ENCODE results near the gene USP11. TPM values are rescaled to one million over a fixed set of nuclear protein-coding genes. Genes with fewer than 3 reads are reported as not detected.

Gene USP11
- total RNA-seq, 1 experiment from 2014 or later: 153 TPM

DNA sequence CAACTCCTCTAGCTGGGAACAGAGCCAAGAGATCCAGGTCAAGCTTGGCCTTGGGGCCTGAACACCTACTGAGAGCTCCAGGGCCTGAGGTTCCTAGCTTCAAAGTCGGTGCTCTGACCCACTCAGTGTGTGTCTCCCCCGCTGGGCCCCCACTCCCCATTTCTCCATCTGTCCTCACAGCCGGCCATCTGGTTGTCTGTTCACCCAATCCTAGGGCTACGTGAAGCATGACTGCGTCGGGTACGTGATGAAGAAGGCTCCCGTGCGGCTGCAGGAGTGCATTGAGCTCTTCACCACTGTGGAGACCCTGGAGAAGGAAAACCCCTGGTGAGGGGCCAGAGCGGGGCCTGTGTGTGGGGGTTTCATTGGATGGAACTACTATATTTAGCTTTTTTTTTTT, 12.3 kb downstream of the USP11 start:
- Histone ChIP-seq H2BK15ac (ENCODE audit: low read depth, low read length) (no peak overlapping the region), H3K79me2 (ENCODE audit: insufficient read depth, low read length) (no peaks in the 10 kb centered on the region), H3K4ac (ENCODE audit: low read depth, low read length) (no peak overlapping the region), H3K14ac (ENCODE audit: insufficient read depth, low read length) (no peak overlapping the region), H3K4me1 (ENCODE audit: insufficient read depth, low read length) (no peaks in the 10 kb centered on the region), H3K4me2 (ENCODE audit: insufficient read depth, insufficient read length, low read length) (no peak overlapping the region), H4K91ac (ENCODE audit: insufficient read length, low read depth, low read length) (no peak overlapping the region), H4K20me1 (ENCODE audit: control insufficient read depth, insufficient read depth, insufficient read length) (no peaks in the 10 kb centered on the region), H3K23me2 (ENCODE audit: insufficient read length, low read depth, low read length, poor library complexity, severe bottlenecking) (no peaks in the 10 kb centered on the region), H2AFZ (ENCODE audit: low read length) (no peak overlapping the region), H4K8ac (replicated peaks; ENCODE audit: insufficient read length, low read depth, low read length) (no peak overlapping the region), H3K56ac (ENCODE audit: insufficient read length, low read depth, low read length) (no peak overlapping the region), H2BK5ac (ENCODE audit: insufficient read length, low read length) (no peak overlapping the region), H3K27me3 (ENCODE audit: insufficient read depth, low read length) (no peaks in the 10 kb centered on the region), H2BK120ac (ENCODE audit: low read depth, low read length, poor library complexity, severe bottlenecking) (no peak overlapping the region), H2AK5ac (ENCODE audit: insufficient read length, low read length) (no peak overlapping the region), H2BK20ac (ENCODE audit: low read depth, low read length, poor library complexity, severe bottlenecking) (no peak overlapping the region), H3K79me1 (ENCODE audit: insufficient read depth, low read depth, low read length, poor library complexity, severe bottlenecking) (no peaks in the 10 kb centered on the region), H3K9me3 (ENCODE audit: control insufficient read depth, low read depth, low read length) (no peaks in the 10 kb centered on the region), H3T11ph (ENCODE audit: low read length) (no peak overlapping the region), H3K23ac (ENCODE audit: insufficient read length, low read depth, low read length) (no peak overlapping the region), H4K5ac (ENCODE audit: insufficient read length, low read depth, low read length) (no peak overlapping the region), H3K27ac (ENCODE audit: insufficient read length, low read depth, low read length) (no peak overlapping the region), H3K18ac (ENCODE audit: insufficient read length, low read depth, low read length) (no peak overlapping the region), H3K9ac (ENCODE audit: extremely low read depth, insufficient read length, low read length) (no peak overlapping the region), H2BK12ac (ENCODE audit: insufficient read length, low read depth, low read length) (no peak overlapping the region)
- Mint-ChIP-seq H3K36me3 (ENCODE audit: insufficient read depth in 1 of 3, low read depth in 3 of 3) (peaks cover 53 to 87% (median 82%) of the 10 kb centered on the region in 3 experiments; a peak in 6 of 7 replicates), H3K27me3 (ENCODE audit: low read depth) (no peaks in the 10 kb centered on the region; the same call in none of the 2 replicates), H3K4me1 (no peaks in the 10 kb centered on the region), H3K9me3 (no peaks in the 10 kb centered on the region; a peak in 1 of 5 replicates), H3K4me3 (no peak overlapping the region), H3K27ac (no peak overlapping the region)
- no CpG with 5 or more reads among the region's 10 CpGs for WGBS (ENCODE audit: extremely low coverage, insufficient read length, low lambda C conversion rate)
- DNase-seq: no peak
- TF ChIP-seq, protein P1, sequence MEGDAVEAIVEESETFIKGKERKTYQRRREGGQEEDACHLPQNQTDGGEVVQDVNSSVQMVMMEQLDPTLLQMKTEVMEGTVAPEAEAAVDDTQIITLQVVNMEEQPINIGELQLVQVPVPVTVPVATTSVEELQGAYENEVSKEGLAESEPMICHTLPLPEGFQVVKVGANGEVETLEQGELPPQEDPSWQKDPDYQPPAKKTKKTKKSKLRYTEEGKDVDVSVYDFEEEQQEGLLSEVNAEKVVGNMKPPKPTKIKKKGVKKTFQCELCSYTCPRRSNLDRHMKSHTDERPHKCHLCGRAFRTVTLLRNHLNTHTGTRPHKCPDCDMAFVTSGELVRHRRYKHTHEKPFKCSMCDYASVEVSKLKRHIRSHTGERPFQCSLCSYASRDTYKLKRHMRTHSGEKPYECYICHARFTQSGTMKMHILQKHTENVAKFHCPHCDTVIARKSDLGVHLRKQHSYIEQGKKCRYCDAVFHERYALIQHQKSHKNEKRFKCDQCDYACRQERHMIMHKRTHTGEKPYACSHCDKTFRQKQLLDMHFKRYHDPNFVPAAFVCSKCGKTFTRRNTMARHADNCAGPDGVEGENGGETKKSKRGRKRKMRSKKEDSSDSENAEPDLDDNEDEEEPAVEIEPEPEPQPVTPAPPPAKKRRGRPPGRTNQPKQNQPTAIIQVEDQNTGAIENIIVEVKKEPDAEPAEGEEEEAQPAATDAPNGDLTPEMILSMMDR (conservative IDR thresholded peaks at IDR 0.05): no peak
